KG1 (cell line): ENCODE data around the gene BLMH.

ENCODE experiments used
- DNase-seq: peaks from one replicate; lab custom pipeline; 2025; lab: John Stamatoyannopoulos, UW

BLMH gene

DNA sequence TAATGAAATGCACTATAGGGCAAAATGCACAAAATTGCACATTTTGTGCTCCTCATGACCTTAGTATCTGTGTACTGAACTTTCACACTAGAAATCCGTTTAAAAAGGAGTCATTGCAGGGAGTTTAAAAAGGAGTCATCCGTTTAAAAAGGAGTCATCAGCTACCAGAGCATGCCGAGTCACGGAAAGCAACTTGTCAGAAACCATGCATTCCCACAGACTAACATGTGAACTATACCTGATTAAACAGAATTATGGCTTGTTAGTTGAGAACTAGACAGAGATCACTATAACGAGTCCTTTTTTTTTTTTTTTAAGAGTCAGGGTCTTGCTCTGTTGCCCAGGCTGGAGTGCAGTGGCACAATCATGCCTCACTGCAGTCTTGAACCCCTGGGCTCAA, 92.1 kb downstream of the BLMH start:
- DNase-seq = no peak
